ENCODE data around the gene SLC47A1. TPM values are rescaled to one million over a fixed set of nuclear protein-coding genes. Genes with fewer than 3 reads are reported as not detected.

Gene SLC47A1
- total RNA-seq, 2 donors from 2014 or later: 2.2 to 4.9 TPM

GRCh38 chr17:19567216-19568015 is 33.8 kb downstream of the SLC47A1 start:
- Histone ChIP-seq H3K36me3 (no peaks in the 10 kb centered on the region), H3K27ac (no peak overlapping the region), H3K4me1 (no peaks in the 10 kb centered on the region), H3K9me3 (no peaks in the 10 kb centered on the region), H3K27me3 (no peaks in the 10 kb centered on the region), H3K4me3 (no peak overlapping the region)
- TF ChIP-seq CTCF (IDR thresholded peaks at IDR 0.05): no peak
- DNase-seq (ENCODE audit: low spot score): no peak

GRCh38 chr17:19568016-19568350 is 34.3 kb downstream of the SLC47A1 start:
- H3K9me3 ChIP-seq: no peaks in the 10 kb centered on the region
- no peak overlapping the region for H3K27ac ChIP-seq
- no peaks in the 10 kb centered on the region for H3K4me1 ChIP-seq
- no peaks in the 10 kb centered on the region for H3K27me3 ChIP-seq
- TF ChIP-seq CTCF (IDR thresholded peaks at IDR 0.05): no peak
- H3K36me3 ChIP-seq: no peaks in the 10 kb centered on the region
- no peak for DNase-seq (ENCODE audit: low spot score)
- no peak overlapping the region for H3K4me3 ChIP-seq

- Histone ChIP-seq H3K9me3 (no peaks in the 10 kb centered on the region), H3K27me3 (no peaks in the 10 kb centered on the region), H3K36me3 (no peaks in the 10 kb centered on the region), H3K4me1 (no peaks in the 10 kb centered on the region), H3K27ac (no peak overlapping the region), H3K4me3 (no peak overlapping the region)
- DNase-seq (ENCODE audit: low spot score): no peak
- no peak for TF ChIP-seq CTCF (IDR thresholded peaks at IDR 0.05)
Measured at GRCh38 chr17:19569785-19570543, 36.3 kb downstream of the SLC47A1 start.

GRCh38 chr17:19570544-19571062 is 36.9 kb downstream of the SLC47A1 start:
- no peaks in the 10 kb centered on the region for H3K36me3 ChIP-seq
- no peaks in the 10 kb centered on the region for H3K27me3 ChIP-seq
- no peak overlapping the region for H3K4me3 ChIP-seq
- H3K4me1 ChIP-seq: no peaks in the 10 kb centered on the region
- H3K27ac ChIP-seq: no peak overlapping the region
- no peak for DNase-seq (ENCODE audit: low spot score)
- TF ChIP-seq CTCF (IDR thresholded peaks at IDR 0.05): no peak
- H3K9me3 ChIP-seq: no peaks in the 10 kb centered on the region

GRCh38 chr17:19573075-19573474 is 39.4 kb downstream of the SLC47A1 start:
- no peak for TF ChIP-seq CTCF (IDR thresholded peaks at IDR 0.05)

More at GRCh38 chr17:19573075-19573474, 39.4 kb downstream of the SLC47A1 start:
- Histone ChIP-seq H3K36me3 (no peaks in the 10 kb centered on the region), H3K4me1 (no peaks in the 10 kb centered on the region), H3K27me3 (no peaks in the 10 kb centered on the region), H3K27ac (no peak overlapping the region), H3K9me3 (no peaks in the 10 kb centered on the region), H3K4me3 (no peak overlapping the region)
- DNase-seq (ENCODE audit: low spot score): no peak

All from right atrium auricular region (tissue), 2 donors.